K562 (cell line): ENCODE data around the gene BET1L. TPM values are rescaled to one million over a fixed set of nuclear protein-coding genes. Genes with fewer than 3 reads are reported as not detected.

Experiments
- ATF1 ChIP-seq, 2 experiments: fragments of 450-650 bp in 1 of 2; IDR thresholded peaks; 2 replicates each; pipeline ENCODE4 v1.6.1; 2016; ENCODE audit warnings: missing compliant biosample characterization in 1 of 2, missing genetic modification characterization in 1 of 2
- ATF2 ChIP-seq: sonication (generic); formaldehyde crosslinking; IDR thresholded peaks from 2 replicates; pipeline ENCODE4 v1.8.1; 2022; ENCODE audit warnings: missing genetic modification reagents
- CTBP1 ChIP-seq: fragments of 450-650 bp; IDR thresholded peaks from 2 replicates; pipeline ENCODE4 v1.6.1; 2016; ENCODE audit warnings: borderline replicate concordance
- DLX4 ChIP-seq: fragments of 250-450 bp; sonication (Bioruptor Pico); IDR thresholded peaks from 2 replicates; pipeline ENCODE4 v1.6.1; 2021; ENCODE audit warnings: mild to moderate bottlenecking
- ETS2 ChIP-seq: IDR thresholded peaks from 2 replicates; pipeline ENCODE4 v1.6.1; 2016; ENCODE audit warnings: borderline replicate concordance, missing genetic modification characterization, mild to moderate bottlenecking, moderate library complexity, missing compliant biosample characterization; ENCODE audit not compliant: poor library complexity, severe bottlenecking
- HNRNPH1 ChIP-seq: fragments of 200-400 bp; formaldehyde crosslinking; optimal IDR thresholded peaks from 2 replicates; pipeline ENCODE3; 2017; ENCODE audit warnings: low read depth, mild to moderate bottlenecking, low read length, moderate library complexity
- HNRNPK ChIP-seq: fragments of 200-400 bp; formaldehyde crosslinking; IDR thresholded peaks from one replicate; pipeline ENCODE4 v1.6.1; 2018; ENCODE audit warnings: mild to moderate bottlenecking, low read depth, low read length; ENCODE audit not compliant: poor library complexity, severe bottlenecking
- KDM1A ChIP-seq, 2 experiments: fragments of 450-650 bp; IDR thresholded peaks; 2 replicates each; pipeline ENCODE4 v1.6.1; 2016; ENCODE audit warnings: mild to moderate bottlenecking in 2 of 2
- NFE2 ChIP-seq: IDR thresholded peaks from 2 replicates; pipeline ENCODE4 v1.6.1; 2014; ENCODE audit warnings: antibody characterized with exemption, low read depth
- PURB ChIP-seq: sonication (generic); formaldehyde crosslinking; IDR thresholded peaks from 2 replicates; pipeline ENCODE4 v1.9.0; 2021; ENCODE audit warnings: low read depth, mild to moderate bottlenecking, missing genetic modification reagents
- RBM14 ChIP-seq: fragments of 200-400 bp; formaldehyde crosslinking; IDR thresholded peaks from 2 replicates; pipeline ENCODE4 v1.6.1; 2018; ENCODE audit warnings: low read depth, mild to moderate bottlenecking, low read length, moderate library complexity, borderline replicate concordance; ENCODE audit not compliant: insufficient read depth
- RUNX1 ChIP-seq: sonication (generic); IDR thresholded peaks from 2 replicates; pipeline ENCODE4 v1.6.1; 2016; ENCODE audit warnings: antibody characterized with exemption, low read depth
- SIN3B ChIP-seq: fragments of 450-650 bp; IDR thresholded peaks from 2 replicates; pipeline ENCODE4 v1.6.1; 2017; ENCODE audit warnings: low read depth, mild to moderate bottlenecking, moderate library complexity
- ZBTB7A ChIP-seq: IDR thresholded peaks from 2 replicates; pipeline ENCODE4 v1.6.1; 2011; ENCODE audit warnings: low read depth, mild to moderate bottlenecking, low read length, moderate library complexity, borderline replicate concordance; ENCODE audit not compliant: control insufficient read depth
- ZKSCAN3 ChIP-seq: fragments of 250-450 bp; sonication (Bioruptor Pico); IDR thresholded peaks from 2 replicates; pipeline ENCODE4 v1.4.0; 2020
- ZNF224 ChIP-seq: sonication (generic); formaldehyde crosslinking; IDR thresholded peaks from 2 replicates; pipeline ENCODE4 v1.8.0; 2022; ENCODE audit warnings: mild to moderate bottlenecking, missing genetic modification reagents
- ZNF318 ChIP-seq, 2 experiments: fragments of 450-650 bp; IDR thresholded peaks; 2 replicates each; pipeline ENCODE4 v1.6.1; 2016; ENCODE audit warnings: mild to moderate bottlenecking in 2 of 2, borderline replicate concordance in 1 of 2, low read depth in 1 of 2, moderate library complexity in 1 of 2
- ZNF717 ChIP-seq: fragments of 250-450 bp; sonication (Bioruptor Pico); IDR thresholded peaks from 2 replicates; pipeline ENCODE4 v1.5.0; 2021
- polyA plus RNA-seq, 8 experiments: library from polyadenylated mRNA; depleted of rRNA in 4 of 8; stranded (reverse) in 5 of 8; unstranded in 3 of 8; fragments of >200 nt; fragmentation: Nextera tagmentation in 2 of 8; fragmentation: Illumina TruSeq in 1 of 8; extraction: Ambion mirVana in 2 of 8; extraction: Trizol in 1 of 8; gene quantifications; 2 replicates each; pipeline versions ENCODE4 v1.2.1 to v1.2.3, GENCODE V29; 2011 to 2014; ENCODE audit warnings: inconsistent platforms in 1 of 8, missing spikeins in 1 of 8
- total RNA-seq, 7 experiments: library from RNA; depleted of rRNA in 6 of 7; stranded (reverse); fragments of >200 nt in 6 of 7; fragmentation: Illumina TruSeq in 2 of 7; extraction: Trizol in 2 of 7; gene quantifications; 2 replicates each; pipeline versions ENCODE4 v1.2.1 to v1.2.3, GENCODE V29; 2011 to 2021; ENCODE audit warnings: low replicate concordance in 1 of 7

Gene BET1L
- total and polyA plus RNA-seq, 9 of the 15 experiments (the other 6 are each of a cell fraction or from before 2014, with no cell fraction given), result 9.9 to 69.1 (median 19.9) TPM

- TF ChIP-seq ZNF318 (IDR thresholded peaks at IDR 0.05; ENCODE audit: borderline replicate concordance in 1 of 2, low read depth in 1 of 2), result no peak
- no peak for TF ChIP-seq ETS2 (tag)
- TF ChIP-seq ZNF717 (CRISPR knock-in tag), result no peak
- TF ChIP-seq ATF1 (CRISPR knock-in tag; IDR thresholded peaks at IDR 0.05), result no peak; the same call in 1 of the 2 replicates
- peak; percentile 92 for TF ChIP-seq ATF1 (tag; IDR thresholded peaks at IDR 0.05)
- no peak for TF ChIP-seq RUNX1
- TF ChIP-seq DLX4, result no peak
- no peak for TF ChIP-seq SIN3B
- TF ChIP-seq HNRNPH1, result no peak
- no peak for TF ChIP-seq HNRNPK
- peak; percentile 26; the same call in 1 of the 2 replicates for TF ChIP-seq CTBP1
- no peak for TF ChIP-seq PURB (CRISPR knock-in tag)
- TF ChIP-seq NFE2, result no peak
- no peak for TF ChIP-seq ATF2 (CRISPR knock-in tag)
- no peak for TF ChIP-seq KDM1A (IDR thresholded peaks at IDR 0.05)
- peak; percentile 26; the same call in 1 of the 2 replicates for TF ChIP-seq ZBTB7A
- TF ChIP-seq ZNF224, result no peak
- no peak for TF ChIP-seq RBM14
- no peak for TF ChIP-seq ZKSCAN3 (CRISPR knock-in tag)
Measured at GRCh38 chr11:207208-207862, at the start of gene BET1L, which contains the start of gene RIC8A (continued).
